Femur (tissue), 1 donor: Measurements from ENCODE around the gene STING1.
"Not testable (repeated sequence)": the region's sequence is repeated elsewhere in the genome, so short reads cannot be mapped to it uniquely, and the experiment has no call there.

Experiments used
- DNase-seq: peaks from one replicate; pipeline ENCODE4 v3.0.0-alpha.2; 2017

STING1 gene

DNA sequence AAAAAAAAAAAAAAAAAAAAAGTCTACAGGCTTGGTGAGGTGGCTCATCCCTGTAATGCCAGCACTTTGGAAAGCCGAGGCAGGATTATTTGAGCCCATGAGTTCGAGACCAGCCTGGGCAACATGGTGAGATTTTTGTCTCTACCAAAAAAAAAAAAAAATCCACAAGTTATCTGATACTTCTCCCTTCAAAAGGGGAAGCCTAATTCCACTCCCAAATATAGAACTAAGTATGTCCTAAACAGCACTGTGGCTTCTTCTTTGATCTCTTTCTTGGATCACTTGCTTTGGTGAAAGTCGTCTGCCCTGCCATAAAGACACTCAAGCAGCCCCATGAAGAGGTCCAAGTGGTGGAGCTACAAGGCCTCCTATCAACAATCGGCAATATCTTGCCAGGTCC lies 18.8 kb upstream of the STING1 start:
- no peak for DNase-seq

DNA sequence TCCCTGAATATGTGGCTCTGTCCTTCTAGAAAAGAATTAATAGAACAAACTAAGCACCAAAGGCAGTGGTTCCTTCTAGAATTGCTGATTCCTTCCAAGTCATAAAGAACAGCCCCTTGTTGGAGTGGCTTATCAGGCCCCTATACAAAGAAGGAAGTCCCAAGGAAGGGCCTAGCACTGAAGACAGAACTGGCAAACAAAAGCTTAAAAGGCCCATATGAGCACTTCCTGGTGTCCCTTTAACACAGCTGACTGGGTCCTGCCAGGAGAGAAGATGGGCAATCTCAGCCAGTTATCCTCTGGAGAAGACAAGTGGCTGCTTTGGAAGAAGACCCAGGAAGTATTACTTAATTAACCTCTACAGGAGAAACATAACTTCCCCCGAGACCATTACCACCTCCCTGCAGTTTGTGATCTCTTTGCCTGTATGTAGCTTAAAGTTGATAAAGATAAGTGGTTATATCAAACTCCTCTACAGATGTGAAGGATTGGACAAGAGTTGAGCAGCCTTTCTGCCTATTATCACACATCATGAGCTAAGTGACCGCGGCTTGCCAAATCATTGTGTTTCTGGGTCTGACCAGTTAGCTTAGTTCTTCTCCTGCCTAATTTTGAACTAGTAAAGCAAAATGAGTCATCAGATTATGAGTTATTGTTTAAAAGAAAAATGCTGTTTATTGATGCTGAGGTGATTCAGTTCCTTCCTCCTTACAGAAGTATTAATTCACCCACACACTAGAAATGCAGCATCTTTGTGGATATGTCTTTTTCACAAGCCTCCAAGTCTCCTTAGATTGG lies 13.3 kb upstream of the STING1 start:
- DNase-seq = no peak

DNA sequence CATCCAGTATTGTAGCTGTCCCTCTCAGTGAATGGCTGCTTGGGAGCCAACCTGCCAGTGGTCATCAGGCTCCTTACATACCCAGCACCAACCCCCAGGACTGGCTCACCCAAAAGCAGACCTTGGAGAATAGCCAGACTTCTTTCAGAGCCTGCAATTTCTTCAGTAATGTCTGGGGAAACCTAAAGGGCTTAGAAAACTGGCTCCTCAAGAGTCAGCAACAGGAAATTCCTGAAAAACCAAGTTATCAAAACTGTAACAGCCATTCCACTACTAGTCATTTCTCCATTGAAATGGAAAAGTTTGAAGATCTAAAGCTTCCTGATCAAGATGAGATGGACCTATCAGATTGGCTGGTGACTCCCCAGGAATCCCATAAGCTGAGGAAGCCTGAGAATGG lies 12.3 kb upstream of the STING1 start:
- no peak for DNase-seq

DNA sequence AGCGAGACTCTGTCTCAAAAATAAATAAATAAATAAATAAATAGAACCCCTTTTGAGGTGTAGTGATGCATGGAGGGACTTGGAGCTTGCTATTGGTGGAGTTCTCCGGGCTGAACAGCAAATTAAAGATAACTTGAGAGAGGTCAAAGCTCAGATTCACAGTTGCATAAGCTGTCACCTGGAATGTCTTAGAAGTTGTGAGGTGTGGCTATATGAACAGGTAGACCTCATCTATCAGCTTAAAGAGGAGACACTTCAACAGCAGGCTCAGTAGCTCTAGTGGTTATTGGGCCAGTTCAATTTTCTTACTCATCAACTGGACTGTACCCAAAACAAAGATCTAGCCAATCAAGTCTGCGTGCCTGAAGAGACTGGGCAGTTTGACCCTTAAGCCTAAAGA lies 11.7 kb upstream of the STING1 start:
- DNase-seq = no peak

DNA sequence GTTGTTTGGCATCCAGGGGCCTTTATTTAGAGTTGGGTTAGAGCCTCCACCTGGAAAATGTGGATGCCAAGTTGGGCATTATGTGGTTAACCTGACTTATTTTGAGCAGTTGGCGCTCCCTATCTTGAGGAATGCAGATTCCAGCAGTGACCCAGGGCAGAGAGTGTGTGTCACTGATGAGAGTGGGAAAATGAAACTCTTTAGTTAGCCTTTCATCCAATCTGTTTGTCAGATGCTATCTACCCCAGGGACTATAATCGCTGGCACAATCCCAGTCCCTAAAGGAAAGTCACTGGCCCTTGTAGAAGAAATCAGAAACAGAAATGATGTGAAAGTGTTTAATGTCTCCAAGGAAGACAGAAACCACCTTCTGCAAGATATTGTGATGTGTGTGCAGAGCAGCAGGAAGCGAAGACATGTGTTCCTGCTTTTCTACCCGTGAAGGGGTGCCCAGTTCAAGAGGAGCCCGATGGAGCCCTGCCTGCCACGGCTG lies 10.2 kb upstream of the STING1 start:
- no peak for DNase-seq

GRCh38 chr5:139488260-139488659 lies 5.7 kb upstream of the STING1 start:
- DNase-seq = peak; percentile 33

DNA sequence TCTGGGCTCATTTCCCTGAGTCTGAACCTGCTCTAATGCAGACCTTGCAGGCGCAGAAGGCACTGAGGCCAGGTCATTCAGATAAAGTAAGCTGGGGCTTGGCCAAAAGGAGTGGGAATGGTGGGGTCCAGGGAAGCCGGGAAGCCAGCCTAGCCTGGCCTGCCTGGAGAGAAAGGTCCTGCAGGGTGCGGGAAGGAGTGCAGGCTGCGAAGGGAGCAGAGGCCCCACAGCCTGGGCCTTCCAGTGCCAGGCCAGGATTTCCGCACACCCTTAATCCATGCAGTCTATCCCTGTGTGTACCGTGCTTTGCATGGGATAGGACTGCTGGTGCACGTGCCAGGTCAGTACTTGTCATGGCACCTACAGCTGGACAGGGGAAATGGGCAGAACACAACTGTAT lies 3.6 kb upstream of the STING1 start:
- DNase-seq = no peak

DNA sequence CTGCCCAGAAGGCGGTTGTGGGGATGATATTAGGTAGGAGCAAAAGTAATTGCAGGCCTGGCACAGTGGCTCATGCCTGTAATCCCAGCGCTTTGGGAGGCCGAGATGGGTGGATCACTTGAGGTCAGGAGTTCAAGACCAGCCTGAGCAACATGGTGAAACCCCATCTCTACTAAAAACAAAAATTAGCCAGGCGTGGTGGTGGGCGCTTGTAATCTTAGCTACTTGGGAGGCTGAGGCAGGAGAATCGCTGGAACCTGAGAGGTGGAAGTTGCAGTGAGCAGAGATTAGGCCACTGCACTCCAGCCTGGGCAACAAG lies 291 bp upstream of the STING1 start:
- DNase-seq = not testable (repeated sequence)

DNA sequence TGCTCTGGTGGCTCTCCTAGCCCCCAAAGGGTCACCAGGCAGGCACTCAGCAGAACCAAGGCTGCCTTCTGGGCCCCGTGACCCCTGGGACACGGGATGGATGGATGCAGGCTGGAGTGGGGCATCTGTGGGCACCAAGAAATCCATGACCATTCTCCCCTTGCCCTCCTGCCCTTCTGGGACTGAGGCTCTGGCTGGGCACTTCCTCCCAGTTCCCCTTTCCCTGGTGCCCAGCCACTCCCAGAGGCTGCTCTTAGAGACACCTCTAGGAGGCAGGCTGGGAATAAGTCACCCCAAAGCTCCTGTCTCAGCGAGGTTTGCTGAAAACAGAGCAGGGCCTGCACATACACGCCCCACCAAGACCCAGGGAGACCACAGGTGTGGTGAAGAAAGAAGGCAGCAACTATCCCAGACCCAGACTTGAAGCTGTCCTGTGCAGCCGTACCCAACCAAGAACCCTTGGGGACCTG lies 943 bp downstream of the STING1 start:
- no peak for DNase-seq

GRCh38 chr5:139481122-139481533 lies 1.4 kb downstream of the STING1 start:
- peak; percentile 86 for DNase-seq

- not testable (repeated sequence) for DNase-seq
Observed at GRCh38 chr5:139479729-139480128, 2.8 kb downstream of the STING1 start.

DNA sequence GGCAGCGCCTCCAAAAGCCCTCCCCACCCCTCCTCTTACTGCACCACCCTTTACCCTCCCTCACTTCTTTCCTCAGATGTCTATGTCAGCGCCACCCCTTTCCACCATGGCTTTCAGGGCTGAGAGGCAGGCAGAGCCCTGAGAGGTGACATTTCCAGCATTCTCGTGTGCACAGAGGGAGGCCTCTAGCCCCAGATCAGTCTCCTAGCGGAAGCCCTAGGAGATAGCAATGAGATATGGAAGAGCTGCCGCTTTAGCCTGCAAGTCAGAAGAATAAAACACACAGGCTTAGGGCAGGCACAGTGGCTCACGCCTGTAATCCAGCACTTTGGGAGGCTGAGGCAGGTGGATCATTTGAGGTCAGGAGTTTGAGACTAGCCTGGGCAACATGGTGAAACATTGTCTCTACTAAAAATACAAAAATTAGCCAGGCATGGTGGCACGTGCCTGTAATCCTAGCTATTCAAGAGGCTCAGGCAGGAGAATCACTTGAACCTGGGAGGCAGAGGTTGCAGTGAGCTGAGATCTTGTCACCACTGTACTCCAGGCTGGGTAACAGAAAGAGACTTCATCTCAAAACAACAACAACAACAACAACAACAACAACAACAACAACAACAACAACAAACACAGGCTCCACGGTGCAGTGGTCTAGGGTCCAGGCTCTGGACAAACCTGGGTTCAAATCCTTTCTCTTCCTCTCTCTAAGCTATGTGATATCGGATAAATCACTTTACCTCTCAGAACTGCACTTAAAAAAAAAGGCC lies 3.7 kb downstream of the STING1 start:
- DNase-seq = not testable (repeated sequence)

GRCh38 chr5:139475865-139476617 lies 6.5 kb downstream of the STING1 start:
- DNase-seq = no peak

DNA sequence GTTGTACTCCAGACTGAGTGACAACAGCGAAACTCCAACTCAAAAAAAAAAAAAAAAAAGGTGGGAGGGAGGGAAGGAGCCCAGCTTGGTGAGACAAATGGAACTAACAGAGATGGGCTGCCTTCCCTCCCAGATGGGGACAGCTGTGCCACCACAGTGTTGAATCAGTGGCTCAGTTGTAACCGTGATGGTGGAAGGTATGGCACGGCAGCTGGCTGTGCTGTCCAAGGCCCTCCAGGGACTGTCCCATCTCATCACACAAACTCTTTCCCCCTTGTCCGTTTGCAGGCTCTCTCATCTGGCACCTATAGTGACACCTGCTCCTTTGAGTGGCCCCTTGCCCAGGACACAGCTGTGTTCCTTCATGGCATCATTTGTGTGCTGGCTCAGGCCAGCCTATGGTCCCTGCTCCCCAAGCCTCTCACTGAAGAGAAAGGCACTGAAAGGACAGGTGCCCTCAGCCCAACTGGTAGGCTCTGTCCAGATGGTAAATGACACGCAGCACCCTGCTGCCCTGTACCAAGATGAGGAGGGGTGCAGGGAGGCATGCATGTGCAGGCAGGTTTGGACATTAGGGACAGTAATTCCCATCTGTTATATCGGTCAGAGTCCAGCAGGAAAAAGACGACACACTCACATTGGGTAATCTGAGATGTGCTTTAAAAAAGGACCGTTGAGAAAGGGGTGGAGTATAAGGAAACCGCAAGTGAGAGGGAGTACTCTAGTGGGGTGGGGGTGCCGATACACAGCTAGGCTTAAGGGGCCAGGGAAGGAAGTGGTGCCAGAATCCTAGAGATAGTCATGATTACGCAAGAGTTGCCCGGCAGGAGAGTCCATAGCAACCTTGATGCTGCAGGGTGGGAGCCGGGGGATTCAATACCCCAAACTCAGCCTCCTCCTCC lies 7.4 kb downstream of the STING1 start:
- DNase-seq = no peak

- DNase-seq = no peak
Observed at GRCh38 chr5:139473565-139473964, 9.0 kb downstream of the STING1 start.

DNA sequence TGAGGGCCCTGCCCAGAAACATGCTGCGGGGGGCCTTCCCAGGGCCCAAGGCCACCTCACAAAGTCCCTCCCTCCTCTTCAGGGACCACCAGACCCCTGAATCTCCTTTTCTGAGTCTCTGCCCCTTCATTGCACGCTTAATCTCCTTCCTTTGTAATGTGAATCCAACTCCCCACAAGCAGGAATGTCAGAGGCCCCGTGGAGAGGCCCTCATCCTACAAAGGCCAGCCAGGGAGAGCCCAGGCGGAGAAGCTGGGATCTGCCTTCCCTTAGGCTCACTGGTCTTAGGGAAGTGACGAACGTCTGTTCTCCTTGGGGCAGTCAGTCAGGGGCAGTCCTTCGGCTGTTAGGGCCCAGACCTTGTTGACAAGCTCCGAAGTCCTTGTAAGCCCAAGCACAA lies 9.5 kb downstream of the STING1 start:
- DNase-seq = no peak

DNA sequence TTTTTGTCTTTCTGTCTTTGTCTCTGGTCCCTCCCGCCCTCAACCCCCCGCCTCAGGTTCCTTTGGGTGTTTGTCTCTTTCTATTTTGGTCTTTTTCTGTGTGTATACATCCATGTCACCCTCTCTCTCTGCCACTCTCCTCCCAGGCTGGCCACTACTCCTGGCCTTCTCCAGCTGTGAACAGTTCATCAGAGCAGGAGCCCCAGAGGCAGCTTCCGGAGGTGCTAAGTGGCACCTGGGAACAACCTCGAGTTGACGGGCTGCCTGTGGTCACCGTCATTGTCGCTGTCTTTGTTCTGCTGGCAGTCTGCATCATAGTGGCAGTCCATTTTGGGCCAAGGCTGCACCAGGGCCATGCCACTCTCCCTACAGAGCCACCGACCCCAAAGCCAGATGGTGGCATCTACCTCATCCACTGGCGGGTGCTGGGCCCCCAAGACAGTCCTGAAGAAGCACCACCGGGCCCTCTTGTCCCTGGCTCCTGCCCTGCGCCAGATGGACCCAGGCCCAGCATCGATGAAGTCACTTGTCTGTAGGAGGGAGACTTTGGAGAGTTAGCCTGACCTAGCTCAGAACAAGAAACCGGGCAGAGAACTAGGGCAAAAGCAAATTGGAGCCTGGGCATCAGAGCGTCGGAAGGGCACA lies 10.1 kb downstream of the STING1 start:
- DNase-seq = no peak

DNA sequence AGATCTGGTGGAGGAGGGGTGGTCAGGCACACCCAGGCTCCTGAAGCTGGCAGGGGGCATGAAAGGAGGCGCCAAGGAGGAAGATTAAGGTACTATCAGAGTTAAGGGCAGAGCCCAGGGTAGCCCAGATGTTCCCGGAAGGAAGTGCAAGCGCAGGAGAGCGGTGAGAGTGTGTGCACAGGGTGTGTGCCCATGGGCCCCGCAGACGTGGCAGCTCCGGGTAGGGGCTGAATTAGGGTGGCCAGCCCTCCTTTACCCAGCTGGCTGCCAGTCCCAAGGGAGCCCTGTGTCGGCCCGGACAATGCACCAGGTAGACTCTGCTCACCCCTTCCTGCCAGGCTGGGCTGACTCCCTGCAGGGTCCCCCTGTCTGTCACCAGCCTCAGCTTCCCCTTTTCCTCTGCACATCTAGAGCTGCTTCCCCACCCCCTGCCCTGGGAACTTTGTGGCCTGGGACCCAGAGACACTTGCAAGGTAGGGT lies 11.7 kb downstream of the STING1 start, which contains the start of gene SMIM33:
SMIM33 (plus strand) TSS at position 184 of the 480 bp plus-strand sequence; CDS start at position 302, 118 bp downstream.
- DNase-seq = no peak

- no peak for DNase-seq
Observed at GRCh38 chr5:139468421-139468931, 14.1 kb downstream of the STING1 start.

DNA sequence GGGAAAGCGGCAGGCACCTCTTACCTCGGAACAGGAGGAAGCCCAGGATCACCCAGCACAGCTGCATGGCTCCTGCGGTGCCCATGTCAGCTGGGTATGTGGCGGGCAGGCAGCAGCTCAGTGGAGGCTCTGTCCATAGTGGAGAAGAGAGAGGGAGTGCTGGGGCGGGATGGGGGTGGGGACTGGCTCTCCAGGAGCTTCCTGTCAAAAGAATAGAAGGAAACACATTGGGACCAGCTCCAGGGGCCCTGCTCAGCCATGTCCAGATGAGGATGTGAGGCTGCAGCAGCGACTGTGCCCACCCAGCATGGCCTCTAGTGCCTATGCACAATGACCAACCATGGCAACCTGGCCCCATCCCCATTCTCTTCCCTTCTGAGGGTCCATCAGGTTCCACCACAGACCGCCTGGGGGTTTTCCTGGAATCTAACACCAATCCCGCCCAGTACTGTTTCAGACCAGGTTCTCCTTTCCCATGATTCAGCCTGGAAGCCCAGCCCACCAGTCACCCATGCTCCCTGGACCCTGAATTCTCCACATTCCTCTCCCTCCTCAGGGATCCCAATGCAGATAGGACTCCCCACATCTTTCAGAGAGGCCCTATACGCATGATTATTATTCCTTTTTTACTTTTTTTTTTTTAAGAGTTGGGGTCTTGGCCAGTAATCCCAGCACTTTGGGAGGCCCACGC lies 19.8 kb downstream of the STING1 start, which contains the start of gene ECSCR:
ECSCR (minus strand) TSS at position 158 of the 691 bp plus-strand sequence; CDS start at position 85, 73 bp downstream.
- no peak for DNase-seq
